NCI-H226 (cell line): ENCODE data around the gene HBS1L.
A peak's percentile ranks its signal among the peaks of the same experiment; 100 is the strongest.

Experiments
- DNase-seq: peaks from one replicate; pipeline ENCODE4 v3.0.0-alpha.2; 2015

Gene HBS1L

GRCh38 chr6:134943522-134944111 lies 111.0 kb downstream of the HBS1L start:
- no peak for DNase-seq

- DNase-seq = no peak
These were observed 115.7 kb downstream of the HBS1L start for GRCh38 chr6:134938896-134939295.

DNA sequence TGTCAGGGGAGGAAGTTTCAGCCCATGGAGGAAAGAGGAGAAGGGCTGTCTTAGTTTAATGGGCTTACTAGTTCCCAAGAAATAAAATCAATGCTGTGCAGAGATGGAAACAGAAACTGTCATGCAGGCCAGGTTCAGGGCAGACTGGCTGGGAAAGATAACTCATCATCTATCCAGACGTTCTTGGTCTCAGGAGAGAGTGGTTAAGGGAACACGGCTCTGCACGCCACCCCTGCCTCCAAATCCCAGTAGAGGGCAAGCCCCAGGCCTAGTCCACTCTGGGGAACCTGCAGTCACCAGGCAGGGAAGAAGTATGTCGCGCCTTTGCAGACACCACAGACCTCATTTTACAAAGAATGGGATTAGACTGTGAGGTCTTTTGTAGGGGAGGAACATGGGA lies 117.2 kb downstream of the HBS1L start:
- DNase-seq = peak; percentile 25

DNA sequence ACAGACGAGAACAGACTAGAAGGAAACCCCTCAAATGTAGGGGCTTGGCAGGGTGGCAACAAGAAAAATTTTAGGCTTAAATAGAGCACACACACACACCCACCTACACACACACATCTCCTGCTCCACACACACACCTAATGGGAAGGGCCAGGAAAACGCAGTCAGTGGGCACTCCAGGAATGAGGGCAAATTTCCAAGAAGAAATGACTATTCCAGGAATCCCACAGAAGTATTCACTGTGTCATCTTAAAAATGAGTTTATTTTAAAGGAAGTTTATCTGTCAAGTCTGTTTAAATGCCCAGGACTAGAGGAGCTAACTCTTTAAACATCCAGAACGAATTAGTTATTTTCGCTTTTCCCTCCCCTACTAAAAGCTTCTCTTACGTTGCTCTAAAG lies 117.7 kb downstream of the HBS1L start:
- DNase-seq = peak; percentile 97

DNA sequence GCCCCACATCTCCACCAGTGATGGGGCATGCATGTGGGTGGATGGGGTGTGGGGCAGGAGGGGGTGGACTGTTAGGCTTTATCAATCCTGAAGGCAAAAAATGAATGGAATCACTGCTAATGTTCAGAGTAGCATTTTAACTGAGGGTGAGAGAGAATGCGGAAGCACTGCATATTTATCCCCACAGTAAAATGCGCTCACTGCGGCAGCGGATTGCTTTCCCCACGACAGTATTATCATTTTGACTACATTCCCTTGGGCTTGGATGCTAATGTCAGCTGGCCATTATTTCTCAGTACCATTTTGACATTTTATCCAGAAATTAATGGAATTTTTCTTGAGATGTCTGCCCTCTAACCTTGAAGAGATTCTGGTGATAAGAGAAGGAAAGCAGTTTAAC lies 118.1 kb downstream of the HBS1L start:
- peak; percentile 66 for DNase-seq

- peak; percentile 64 for DNase-seq
These were observed 119.7 kb downstream of the HBS1L start for GRCh38 chr6:134934793-134935485.

DNA sequence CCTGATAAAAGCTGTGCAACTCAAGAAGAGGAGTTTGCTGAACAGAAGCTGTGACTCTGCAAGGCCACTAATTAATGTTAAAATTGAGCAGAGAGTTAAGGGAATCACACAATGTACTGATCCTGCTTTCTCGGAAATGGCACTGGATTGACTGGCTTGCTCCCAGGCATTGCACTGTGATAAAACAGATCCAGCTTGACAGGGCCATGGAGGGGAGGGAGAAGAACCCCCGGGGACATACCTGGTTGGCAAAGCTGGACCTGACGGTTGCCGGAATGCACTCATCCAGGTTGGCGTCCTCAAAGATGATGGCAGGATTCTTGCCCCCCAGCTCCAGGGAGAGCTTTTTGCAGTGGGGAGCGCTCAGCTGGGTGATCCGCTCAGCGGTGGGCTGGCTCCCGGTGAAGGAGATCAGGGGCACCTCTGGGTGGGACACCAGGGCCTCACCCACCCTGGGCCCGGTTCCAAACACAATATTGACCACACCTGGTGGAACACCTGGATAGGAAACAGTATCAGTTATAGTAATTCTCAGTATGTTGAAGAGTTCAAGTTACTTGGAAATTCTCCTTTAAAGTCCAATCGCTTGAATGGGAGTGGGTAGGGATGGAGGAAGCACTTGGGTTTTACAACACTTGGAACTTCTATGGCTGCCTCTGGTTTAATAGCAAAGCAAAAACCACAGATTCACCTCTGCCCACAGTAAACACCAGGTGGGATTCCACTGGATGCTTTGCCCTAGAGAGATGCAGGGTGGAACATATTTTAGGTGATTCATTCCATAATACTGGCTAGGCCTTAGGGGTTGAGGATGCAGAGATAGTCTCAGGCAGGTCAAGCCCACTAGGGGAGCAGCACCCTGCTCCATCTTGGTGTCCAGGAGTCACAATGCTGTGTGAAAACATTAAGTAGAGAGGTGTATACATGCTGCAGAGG lies 121.8 kb downstream of the HBS1L start:
- DNase-seq = no peak

- no peak for DNase-seq
These were observed 122.5 kb downstream of the HBS1L start for GRCh38 chr6:134932098-134932497.

- no peak for DNase-seq
These were observed 124.2 kb downstream of the HBS1L start for GRCh38 chr6:134930463-134930862.

DNA sequence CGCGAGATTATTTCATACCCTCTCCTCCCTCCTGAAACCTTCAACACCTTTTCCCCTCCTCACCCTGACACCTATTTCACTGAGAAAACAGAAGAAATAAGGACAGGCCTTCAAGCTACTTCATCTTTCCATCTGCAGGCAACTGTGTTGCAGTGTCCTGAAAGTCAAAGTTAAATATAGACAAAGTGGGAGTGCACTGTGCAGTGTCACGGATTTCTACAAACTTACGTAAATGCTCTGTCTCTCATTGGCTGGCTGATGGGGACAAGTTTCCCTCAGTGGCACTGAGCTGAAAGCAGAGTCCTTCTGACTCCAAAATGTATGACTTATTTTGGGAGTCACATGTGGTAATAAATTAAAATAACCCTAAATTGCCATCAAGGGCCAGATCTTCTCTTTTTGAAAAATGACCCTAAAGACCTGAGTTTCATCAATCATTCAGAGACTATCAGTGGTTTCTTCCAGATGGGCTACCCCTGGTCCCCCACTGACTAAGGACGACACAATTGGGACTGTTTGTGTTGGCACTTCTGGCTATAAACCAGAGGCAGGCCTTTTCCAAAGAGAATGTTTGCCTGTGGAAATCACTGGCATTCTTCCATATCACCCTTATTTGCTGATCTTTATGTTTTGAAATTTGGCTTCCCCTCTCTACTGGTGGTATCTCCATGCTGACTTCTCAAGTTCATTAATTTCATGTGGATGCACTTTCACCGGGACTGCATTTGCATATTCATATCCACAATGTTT lies 126.3 kb downstream of the HBS1L start:
- DNase-seq = no peak

- DNase-seq = peak; percentile 98
These were observed 128.8 kb downstream of the HBS1L start for GRCh38 chr6:134925800-134926199.

DNA sequence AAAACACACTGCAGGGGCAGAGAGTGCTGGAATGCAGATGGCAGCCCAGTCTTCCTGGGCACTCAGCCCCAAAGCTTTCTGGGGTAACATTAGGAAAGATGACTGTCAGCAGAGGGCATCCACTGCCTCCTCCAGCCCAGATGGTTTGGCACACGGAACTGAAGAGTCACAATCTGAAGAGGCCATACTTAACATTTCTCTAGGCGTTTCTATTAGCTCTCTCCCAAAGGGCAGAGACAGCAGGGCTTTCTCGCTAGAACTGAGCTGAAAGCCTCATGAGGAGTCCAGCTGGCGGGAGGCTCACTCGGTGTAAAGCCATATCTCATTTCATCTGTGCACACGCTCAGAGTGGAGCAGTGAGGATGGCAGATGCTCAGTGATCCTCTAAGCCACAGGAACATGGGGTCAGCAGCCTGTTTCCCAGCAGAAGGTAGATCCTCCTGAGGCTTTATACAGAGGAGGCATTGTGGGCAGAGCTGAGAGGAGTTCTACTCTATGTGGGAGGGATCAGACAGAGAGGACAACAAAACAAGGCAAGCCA lies 132.8 kb downstream of the HBS1L start:
- no peak for DNase-seq

- DNase-seq = no peak
These were observed 133.3 kb downstream of the HBS1L start for GRCh38 chr6:134921276-134921675.

DNA sequence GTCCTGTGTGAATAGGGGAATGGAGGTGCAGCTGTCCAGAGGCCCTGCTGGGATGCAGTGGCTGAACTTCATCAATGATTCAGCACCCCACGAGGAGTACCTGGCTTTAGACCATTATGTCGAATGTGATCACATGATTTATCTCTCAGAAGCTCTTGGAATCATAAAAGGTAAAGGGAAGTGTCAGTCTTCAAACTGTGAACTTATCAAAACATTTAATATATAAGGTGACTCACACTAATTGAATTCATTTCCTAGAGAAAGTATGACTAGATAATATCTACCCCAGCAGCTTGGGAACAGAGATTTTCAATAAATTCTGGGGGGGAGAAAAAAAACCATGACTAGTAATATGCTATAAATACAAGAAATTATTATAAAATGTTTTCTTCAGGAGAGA lies 134.2 kb downstream of the HBS1L start:
- peak; percentile 72 for DNase-seq

GRCh38 chr6:134918418-134918961 lies 136.1 kb downstream of the HBS1L start:
- no peak for DNase-seq

- peak; percentile 92 for DNase-seq
These were observed 143.1 kb downstream of the HBS1L start for GRCh38 chr6:134911547-134911946.

DNA sequence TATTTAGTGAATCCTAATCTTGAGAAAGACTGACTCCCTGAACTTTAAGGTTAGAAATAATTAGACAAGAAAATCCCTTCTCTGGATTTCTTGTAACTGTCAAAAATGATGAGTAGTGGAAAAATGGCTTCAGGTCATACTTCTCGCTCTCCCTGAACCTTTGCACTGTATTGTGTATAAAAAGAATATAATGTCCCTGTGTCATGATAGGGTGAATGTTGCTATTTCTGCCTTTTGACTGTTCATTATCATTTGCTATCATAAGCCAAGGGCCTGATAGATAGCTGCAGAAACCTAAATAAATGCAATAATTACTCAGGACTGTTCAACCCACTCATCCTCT lies 144.1 kb downstream of the HBS1L start:
- no peak for DNase-seq
